Measurements from ENCODE around the gene LBX1.

The LBX1 gene

DNA sequence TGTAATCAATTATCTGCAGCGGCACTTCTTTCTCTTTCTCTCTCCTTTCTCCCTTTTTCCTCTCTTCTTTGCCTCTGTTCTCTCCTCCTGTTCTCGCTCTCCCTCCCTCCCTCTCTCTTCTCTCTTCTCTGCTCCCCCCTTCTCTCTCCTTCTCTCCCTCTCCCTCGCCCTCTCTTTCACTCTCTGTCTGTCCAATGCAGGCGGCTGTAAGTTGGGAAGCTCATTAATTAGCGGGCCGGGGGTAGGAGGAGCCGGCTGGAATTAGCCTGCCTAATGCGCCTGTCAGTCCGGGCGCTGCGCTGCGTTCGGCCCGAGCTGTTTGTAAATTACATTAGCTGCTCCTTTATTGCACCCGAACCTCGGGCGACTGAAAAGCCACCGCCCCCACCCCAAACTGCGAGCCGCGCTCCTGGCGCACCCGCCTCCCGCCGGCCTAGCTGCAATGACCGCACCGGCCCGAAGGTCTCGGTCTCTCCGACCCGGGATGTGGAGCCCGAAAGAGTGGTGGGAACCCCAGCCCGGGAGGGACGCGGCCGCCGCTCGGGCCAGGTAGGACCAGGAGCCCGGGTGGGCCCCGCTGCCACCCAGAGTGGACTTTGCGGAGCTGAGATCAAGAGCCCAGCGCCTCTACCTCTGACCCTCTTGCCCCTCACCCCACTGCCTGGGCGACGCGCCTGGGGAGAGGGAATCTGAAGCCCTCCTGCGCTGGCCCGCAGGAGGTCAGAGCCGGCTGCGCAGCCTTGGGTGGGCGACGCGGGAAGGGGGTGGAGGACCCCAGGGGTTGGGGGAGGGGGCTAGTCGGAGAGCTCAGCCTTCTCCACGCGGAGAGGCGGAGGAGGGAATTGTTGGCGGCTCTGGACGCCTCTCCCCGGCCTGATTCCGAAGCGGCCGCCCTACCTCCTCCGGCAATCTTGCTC is at the start of gene LBX1:
Gene LBX1, minus strand, starts transcription at position 198 of the 917 bp plus-strand sequence. CDS start 648 bp downstream, outside the sequence.
- no peak for DNase-seq

DNA sequence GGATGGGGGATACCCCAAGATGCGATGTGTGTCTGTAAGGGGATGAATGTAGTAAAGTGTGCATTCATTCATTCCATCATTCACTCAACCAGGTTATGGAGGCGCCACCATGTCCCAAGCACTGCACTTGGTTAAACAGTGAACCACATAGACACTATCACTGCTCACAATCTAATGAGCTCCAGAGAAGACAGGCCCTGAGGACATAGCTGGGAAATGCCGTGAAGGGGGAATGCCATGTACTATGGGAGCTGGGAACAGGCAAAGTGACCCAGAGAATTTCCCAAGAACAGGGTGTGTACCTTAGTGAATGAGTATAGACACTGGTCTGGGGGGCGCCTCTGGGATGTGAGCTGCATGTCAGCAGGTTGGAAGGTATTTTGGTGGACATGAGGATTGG is 44.5 kb upstream of the LBX1 start:
- no peak for DNase-seq

- no peak for DNase-seq
Measured at GRCh38 chr10:101273330-101273729, 44.1 kb upstream of the LBX1 start.

DNA sequence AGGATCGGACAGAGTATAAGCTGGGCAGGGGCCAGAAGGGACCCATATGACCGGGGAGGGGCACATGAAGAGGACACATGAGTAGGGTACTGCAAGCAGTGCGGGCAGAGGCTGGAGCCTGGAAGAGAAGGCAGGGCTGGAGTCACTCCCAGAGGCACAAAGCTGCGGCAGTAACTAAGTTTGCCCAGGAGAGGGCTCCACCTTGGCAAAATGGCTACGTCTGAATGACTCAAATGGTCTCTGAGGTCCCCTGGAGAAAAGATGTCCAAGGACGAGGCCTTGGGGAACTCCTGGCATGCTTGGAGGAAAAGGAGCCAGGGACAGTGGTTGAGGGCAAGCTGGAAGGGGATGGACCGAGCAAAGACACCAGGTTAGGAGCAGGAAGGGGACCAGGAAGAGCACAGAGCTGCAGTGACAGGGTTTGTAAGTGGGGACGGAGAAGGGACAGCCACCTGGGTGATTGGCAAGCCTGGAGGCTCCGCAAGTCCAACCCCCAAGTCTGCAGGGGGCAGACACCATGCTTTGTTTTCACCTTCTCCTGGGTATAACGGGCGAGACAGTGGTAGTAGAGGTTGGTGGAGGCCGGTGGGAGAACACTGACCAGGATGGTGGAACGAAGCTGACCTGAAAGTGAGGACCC is 43.1 kb upstream of the LBX1 start:
- peak; percentile 66 for DNase-seq

- no peak for DNase-seq
Measured at GRCh38 chr10:101270763-101271162, 41.5 kb upstream of the LBX1 start.

GRCh38 chr10:101267776-101268175 is 38.5 kb upstream of the LBX1 start:
- no peak for DNase-seq

GRCh38 chr10:101267290-101267680 is 38.0 kb upstream of the LBX1 start:
- no peak for DNase-seq

GRCh38 chr10:101266381-101267289 is 37.4 kb upstream of the LBX1 start:
- DNase-seq: no peak

GRCh38 chr10:101263150-101263752 is 34.0 kb upstream of the LBX1 start:
- no peak for DNase-seq

DNA sequence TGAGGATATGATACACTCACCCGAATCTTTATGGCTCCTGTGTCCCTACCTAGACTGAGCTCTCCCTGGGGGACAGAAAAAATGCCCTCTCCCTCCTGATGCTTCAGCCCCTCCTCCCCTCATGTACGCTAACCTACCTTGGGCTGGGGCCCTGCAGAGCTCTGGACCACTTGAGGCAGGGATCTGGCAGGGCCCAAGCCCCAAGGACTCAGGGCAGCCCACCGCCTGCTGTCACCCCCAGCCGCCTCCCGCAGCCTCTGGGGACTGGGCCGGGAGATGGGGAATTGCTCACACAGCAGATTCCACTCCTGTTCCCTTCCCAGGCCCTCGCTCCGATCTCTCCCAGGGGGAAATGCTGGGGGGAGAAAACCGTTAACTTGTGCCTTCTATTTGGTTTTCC is 32.9 kb upstream of the LBX1 start:
- DNase-seq: no peak

DNA sequence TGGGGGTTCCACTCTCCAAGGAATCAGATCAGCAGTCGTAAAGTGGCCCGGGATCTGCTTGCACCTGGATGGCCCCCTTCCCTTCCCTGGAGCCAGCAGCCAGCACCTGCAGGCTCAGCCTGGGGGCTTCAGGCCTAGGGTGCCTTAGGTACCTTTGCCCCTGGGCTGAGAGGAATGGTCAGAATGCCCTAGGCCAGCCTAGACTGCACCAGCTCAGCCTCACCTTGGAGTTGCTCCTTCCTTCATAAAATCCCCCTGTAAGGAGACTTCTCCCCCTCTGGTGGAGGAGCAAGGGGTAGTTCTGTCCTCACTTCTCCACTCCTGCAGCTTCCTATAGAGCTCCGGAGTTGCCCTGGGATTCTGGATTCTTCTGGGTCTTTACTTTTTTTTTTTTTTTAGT is 32.4 kb upstream of the LBX1 start:
- no peak for DNase-seq

DNA sequence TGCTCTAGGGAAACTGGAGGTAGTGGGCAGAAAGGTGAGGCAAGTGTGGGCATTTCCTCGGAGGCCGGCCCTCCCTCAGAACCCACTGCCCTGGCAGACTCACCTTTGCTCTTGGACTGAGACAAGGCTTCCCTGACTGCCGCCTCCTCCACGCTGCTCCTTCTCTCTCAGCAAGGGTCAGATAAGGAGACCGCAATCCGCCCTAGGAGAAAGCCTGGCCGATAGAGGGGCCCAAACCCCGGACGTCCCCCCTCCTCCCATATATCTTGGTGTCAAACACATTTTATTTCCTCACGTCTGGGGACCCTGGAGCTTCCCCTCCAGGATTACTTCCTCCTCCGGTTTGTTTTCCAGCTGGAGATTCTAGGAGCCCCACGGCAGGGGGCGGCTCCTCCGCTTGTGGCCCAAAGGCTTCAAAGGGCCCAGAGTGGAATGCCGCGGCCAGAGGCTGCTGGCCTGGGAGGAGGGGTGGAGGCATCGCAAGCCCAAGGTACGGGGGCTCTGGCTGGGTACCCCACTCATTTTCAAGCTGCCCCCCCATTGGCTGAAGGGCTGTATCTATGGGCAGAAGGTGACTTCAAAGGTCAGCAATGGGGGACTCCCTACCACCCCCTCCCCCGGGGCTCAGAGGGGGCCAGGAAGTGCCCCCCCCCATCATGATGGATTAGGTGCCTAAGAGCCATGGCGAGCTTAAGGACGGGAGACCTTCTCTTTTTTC is 31.7 kb upstream of the LBX1 start:
- no peak for DNase-seq

- peak; percentile 35 for DNase-seq
Measured at GRCh38 chr10:101258179-101258885, 29.1 kb upstream of the LBX1 start.

DNA sequence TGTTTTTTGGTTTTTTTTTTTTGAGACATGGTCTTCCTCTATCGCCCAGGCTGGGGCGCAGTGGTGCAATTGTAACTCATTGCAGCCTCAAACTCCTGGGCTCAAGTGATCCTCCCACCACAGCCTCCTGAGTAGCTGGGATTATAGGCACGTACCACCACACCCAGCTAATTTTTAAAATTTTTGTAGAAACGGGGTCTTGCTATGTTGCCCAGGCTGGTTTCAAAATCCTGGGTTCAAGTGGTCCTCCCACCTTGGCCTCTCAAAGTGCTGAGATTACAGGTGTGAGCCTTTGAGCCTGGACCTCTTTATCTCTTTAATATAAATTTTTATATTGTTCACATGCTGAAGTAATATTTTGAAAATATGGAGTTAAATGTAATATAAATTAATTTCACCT is 28.2 kb upstream of the LBX1 start:
- DNase-seq: no peak

GRCh38 chr10:101257084-101257483 is 27.8 kb upstream of the LBX1 start:
- no peak for DNase-seq

- DNase-seq: no peak
Measured at GRCh38 chr10:101256387-101256786, 27.1 kb upstream of the LBX1 start.

DNA sequence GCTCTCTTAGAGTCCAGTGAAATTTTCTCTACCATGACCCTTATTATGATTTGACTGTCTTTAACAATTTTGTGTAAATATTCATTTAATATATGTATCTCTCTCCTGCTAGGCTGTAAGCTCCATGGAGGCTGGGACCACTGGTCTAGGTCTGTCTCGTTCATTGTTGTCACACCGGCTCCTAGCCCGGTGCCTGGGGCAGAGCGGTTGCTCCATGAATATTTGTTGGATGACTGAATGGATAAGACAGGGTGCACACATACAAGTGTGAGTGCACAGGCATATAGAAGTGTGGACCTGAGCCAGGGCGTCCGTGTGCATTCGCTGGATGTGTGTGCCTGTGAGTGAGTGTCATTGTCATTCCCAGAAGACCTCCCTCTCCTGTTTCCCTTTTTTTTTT is 20.9 kb upstream of the LBX1 start:
- no peak for DNase-seq

DNA sequence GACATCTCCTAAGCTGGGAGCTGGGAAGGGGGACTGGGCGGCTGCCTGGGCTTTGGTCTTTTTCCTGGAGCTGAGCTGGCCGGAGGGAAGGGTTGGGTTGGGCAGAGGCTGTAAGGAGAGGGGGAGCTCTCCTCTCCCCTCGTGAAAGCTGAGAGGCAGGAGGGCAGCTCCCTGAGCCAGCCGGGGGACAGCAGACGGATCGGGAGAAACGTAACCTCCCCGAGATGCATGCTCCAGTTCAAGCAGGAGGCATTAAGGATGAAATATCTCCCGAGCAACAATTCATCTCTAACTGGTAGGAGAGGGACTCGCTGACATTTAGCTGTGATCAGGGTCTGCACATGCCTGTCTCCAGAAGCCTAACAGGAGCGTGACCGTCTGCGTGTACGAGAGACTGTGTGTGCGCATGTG is 19.9 kb upstream of the LBX1 start:
- no peak for DNase-seq

GRCh38 chr10:101246639-101247038 is 17.4 kb upstream of the LBX1 start:
- no peak for DNase-seq

- DNase-seq: no peak
Measured at GRCh38 chr10:101244321-101245050, 15.2 kb upstream of the LBX1 start.

Data from RPMI8226 (cell line).